Prostate gland (tissue), 2 donors: ENCODE results near the gene MSL1.

ENCODE experiments used
- POLR2A ChIP-seq: fragments of 450-650 bp; IDR thresholded peaks from one replicate; pipeline ENCODE4 v1.6.1; 2016; ENCODE audit warnings: antibody characterized with exemption, mild to moderate bottlenecking
- TF ChIP-seq, protein P1 (sequence below), 4 experiments: fragments of 200-600 bp in 2 of 4; fragments of 450-650 bp in 2 of 4; sonication (generic) in 2 of 4; IDR thresholded peaks; 1 replicate in 3 of 4; 2 replicates in 1 of 4; pipeline ENCODE4 v1.5.1; 2016 to 2019; ENCODE audit warnings: antibody characterized with exemption in 4 of 4, mild to moderate bottlenecking in 2 of 4, moderate library complexity in 2 of 4

GRCh38 chr17:40123811-40124114 is 2.0 kb downstream of the MSL1 start:
- TF ChIP-seq, protein P1, sequence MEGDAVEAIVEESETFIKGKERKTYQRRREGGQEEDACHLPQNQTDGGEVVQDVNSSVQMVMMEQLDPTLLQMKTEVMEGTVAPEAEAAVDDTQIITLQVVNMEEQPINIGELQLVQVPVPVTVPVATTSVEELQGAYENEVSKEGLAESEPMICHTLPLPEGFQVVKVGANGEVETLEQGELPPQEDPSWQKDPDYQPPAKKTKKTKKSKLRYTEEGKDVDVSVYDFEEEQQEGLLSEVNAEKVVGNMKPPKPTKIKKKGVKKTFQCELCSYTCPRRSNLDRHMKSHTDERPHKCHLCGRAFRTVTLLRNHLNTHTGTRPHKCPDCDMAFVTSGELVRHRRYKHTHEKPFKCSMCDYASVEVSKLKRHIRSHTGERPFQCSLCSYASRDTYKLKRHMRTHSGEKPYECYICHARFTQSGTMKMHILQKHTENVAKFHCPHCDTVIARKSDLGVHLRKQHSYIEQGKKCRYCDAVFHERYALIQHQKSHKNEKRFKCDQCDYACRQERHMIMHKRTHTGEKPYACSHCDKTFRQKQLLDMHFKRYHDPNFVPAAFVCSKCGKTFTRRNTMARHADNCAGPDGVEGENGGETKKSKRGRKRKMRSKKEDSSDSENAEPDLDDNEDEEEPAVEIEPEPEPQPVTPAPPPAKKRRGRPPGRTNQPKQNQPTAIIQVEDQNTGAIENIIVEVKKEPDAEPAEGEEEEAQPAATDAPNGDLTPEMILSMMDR (IDR thresholded peaks at IDR 0.05), result no peak
- no peak for TF ChIP-seq POLR2A
